SU-DHL-6 (cell line): ENCODE data around the gene DMXL1.

Source experiments
- CTCF ChIP-seq: fragments of 200-600 bp; sonication (generic); IDR thresholded peaks from one replicate; pipeline ENCODE4 v1.5.1; 2017; ENCODE audit warnings: antibody characterized with exemption, mild to moderate bottlenecking, low read length, moderate library complexity; ENCODE audit not compliant: insufficient read depth, poor library complexity, severe bottlenecking
- EZH2phosphoT487 ChIP-seq: fragments of 200-600 bp; sonication (generic), shearing (Covaris generic); conservative IDR thresholded peaks from 2 replicates; pipeline ENCODE4 v1.6.1; 2018; ENCODE audit warnings: mild to moderate bottlenecking, antibody characterized with exemption, low read length, moderate library complexity, mixed read lengths

- no peak for TF ChIP-seq CTCF
- no peak for TF ChIP-seq EZH2phosphoT487
Measured at GRCh38 chr5:119049824-119050449, 20.9 kb upstream of the DMXL1 start.
